ENCODE measurements around the gene B4GALNT3.

DNA sequence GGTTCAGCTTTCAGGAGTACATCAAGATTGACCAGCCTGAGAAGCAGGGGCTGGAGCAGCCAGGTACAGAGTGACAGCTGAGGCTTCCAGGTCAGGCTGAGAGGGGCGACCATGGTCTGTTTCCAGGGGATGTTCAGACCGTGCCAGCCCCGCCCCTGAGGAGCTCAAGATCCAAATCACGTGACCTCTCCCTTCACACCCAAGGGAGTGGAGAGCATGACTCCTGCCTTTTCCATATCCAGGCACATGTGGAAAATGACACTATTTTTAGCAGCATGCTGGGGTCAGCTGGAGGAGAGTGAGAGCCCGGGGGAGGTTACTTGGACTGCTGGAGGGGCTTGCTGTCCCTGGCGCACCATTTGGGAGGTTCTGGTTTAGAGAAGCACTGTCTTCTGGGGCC, 92.7 kb downstream of the B4GALNT3 start:
- TF ChIP-seq, protein P1, sequence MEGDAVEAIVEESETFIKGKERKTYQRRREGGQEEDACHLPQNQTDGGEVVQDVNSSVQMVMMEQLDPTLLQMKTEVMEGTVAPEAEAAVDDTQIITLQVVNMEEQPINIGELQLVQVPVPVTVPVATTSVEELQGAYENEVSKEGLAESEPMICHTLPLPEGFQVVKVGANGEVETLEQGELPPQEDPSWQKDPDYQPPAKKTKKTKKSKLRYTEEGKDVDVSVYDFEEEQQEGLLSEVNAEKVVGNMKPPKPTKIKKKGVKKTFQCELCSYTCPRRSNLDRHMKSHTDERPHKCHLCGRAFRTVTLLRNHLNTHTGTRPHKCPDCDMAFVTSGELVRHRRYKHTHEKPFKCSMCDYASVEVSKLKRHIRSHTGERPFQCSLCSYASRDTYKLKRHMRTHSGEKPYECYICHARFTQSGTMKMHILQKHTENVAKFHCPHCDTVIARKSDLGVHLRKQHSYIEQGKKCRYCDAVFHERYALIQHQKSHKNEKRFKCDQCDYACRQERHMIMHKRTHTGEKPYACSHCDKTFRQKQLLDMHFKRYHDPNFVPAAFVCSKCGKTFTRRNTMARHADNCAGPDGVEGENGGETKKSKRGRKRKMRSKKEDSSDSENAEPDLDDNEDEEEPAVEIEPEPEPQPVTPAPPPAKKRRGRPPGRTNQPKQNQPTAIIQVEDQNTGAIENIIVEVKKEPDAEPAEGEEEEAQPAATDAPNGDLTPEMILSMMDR (conservative IDR thresholded peaks at IDR 0.05 in 1 of 2, IDR thresholded peaks at IDR 0.05 in 1 of 2; ENCODE audit: low read depth in 1 of 2, low read length in 2 of 2), result no peak
- no peak for TF ChIP-seq EZH2 (IDR thresholded peaks at IDR 0.05; ENCODE audit: low read length, missing control alignments)

Measured in fibroblast of lung (primary cell).